HCT116 (cell line): ENCODE measurements around the gene TMEM181. TPM values are rescaled to one million over a fixed set of nuclear protein-coding genes. Genes with fewer than 3 reads are reported as not detected.

Experiments used
- ATAC-seq: fragments of 200-7000 bp; cut with Tn5 transposase; 2 replicates; pipeline ENCODE4 v1.9.1; 2020; ENCODE audit warnings: mild to moderate bottlenecking, moderate library complexity
- BruUV-seq: library from RNA; stranded (reverse); fragments of 400-500 nt; replicated peaks from 2 replicates; lab custom pipeline; 2021; lab: Mats Ljungman, UMichigan
- CTCF ChIA-PET: fragments of 300-600 bp; sonication (Branson Sonifier 250); formaldehyde crosslinking; loops from one replicate; lab custom pipeline; 2021; ENCODE audit warnings: antibody characterized with exemption; lab: Charles Lee
- POLR2A ChIA-PET: fragments of 300-600, 350-600 bp; sonication (Branson Sonifier 250); formaldehyde crosslinking; loops from one replicate; lab custom pipeline; 2021; ENCODE audit warnings: antibody characterized with exemption; lab: Charles Lee
- RAD21 ChIA-PET, 2 experiments: fragments of 300-600 bp; sonication (Branson Sonifier 250); formaldehyde crosslinking; loops; one replicate each; lab custom pipeline; 2023; ENCODE audit warnings: low total read pairs in 2 of 2; ENCODE audit not compliant: uncharacterized antibody in 2 of 2, unreplicated experiment in 2 of 2, low non-redundant PET in 1 of 2; lab: Charles Lee
- DNase-seq: peaks from one replicate; pipeline ENCODE4 v3.0.0-alpha.2; 2010; ENCODE audit warnings: low read depth, low spot score
- H2AFZ ChIP-seq: fragments of 200-600 bp; shearing (Covaris generic), sonication (generic); 2 replicates; pipeline ENCODE4 v1.6.1; 2017; ENCODE audit warnings: low read depth, mixed run types, mixed read lengths, antibody characterized with exemption, low read length; ENCODE audit not compliant: poor library complexity, severe bottlenecking
- H3K27ac ChIP-seq: 2 replicates; pipeline ENCODE4 v1.5.1; 2012; ENCODE audit warnings: low read depth, low read length
- H3K27me3 ChIP-seq: fragments of 200-600 bp; sonication (generic); 2 replicates; pipeline ENCODE4 v1.6.1; 2016; ENCODE audit warnings: mixed run types, low read length, mixed read lengths; ENCODE audit not compliant: insufficient read depth
- H3K36me3 ChIP-seq, 2 experiments: fragments of 200-500 bp in 1 of 2; fragments of 200-600 bp in 1 of 2; sonication (Bioruptor generic) in 1 of 2; sonication (generic) in 1 of 2; 2 replicates each; pipeline versions ENCODE4 v1.5.1 to v1.6.1; 2014 to 2016; ENCODE audit warnings: low read length in 2 of 2, inconsistent platforms in 1 of 2, mixed read lengths in 1 of 2, mixed run types in 1 of 2; ENCODE audit not compliant: insufficient read depth in 2 of 2, control insufficient read depth in 1 of 2
- H3K4me1 ChIP-seq, 2 experiments: fragments of 200-600 bp in 1 of 2; sonication (generic) in 1 of 2; 2 replicates each; pipeline versions ENCODE4 v1.5.1 to v1.6.1; 2012 to 2017; ENCODE audit warnings: low read length in 2 of 2, inconsistent platforms in 1 of 2, mild to moderate bottlenecking in 1 of 2, mixed read lengths in 1 of 2, mixed run types in 1 of 2, moderate library complexity in 1 of 2; ENCODE audit not compliant: insufficient read depth in 2 of 2, control insufficient read depth in 1 of 2
- H3K4me2 ChIP-seq: fragments of 200-600 bp; sonication (generic); 2 replicates; pipeline ENCODE4 v1.6.1; 2017; ENCODE audit warnings: mixed run types, low read length, mixed read lengths
- H3K4me3 ChIP-seq, 2 experiments: fragments of 200-600 bp in 1 of 2; sonication (generic) in 1 of 2; replicated peaks in 1 of 2; 2 replicates each; pipeline ENCODE4 v1.5.1; 2011 to 2016; ENCODE audit warnings: low read length in 2 of 2, control low read depth in 1 of 2, low read depth in 1 of 2, mild to moderate bottlenecking in 1 of 2, mixed read lengths in 1 of 2, mixed run types in 1 of 2
- H3K79me2 ChIP-seq: fragments of 200-600 bp; sonication (generic); 2 replicates; pipeline ENCODE4 v1.6.1; 2017; ENCODE audit warnings: mild to moderate bottlenecking, mixed run types, low read length, moderate library complexity, mixed read lengths; ENCODE audit not compliant: insufficient read depth
- H3K9ac ChIP-seq: fragments of 200-600 bp; sonication (generic); 2 replicates; pipeline ENCODE4 v1.6.1; 2016; ENCODE audit warnings: low read length, mixed read lengths
- H3K9me2 ChIP-seq: fragments of 200-600 bp; sonication (generic), shearing (Covaris generic); 2 replicates; pipeline ENCODE4 v1.6.1; 2017; ENCODE audit warnings: mixed run types, mild to moderate bottlenecking, moderate library complexity; ENCODE audit not compliant: insufficient read depth
- H3K9me3 ChIP-seq, 2 experiments: fragments of 200-500 bp in 1 of 2; fragments of 200-600 bp in 1 of 2; sonication (Bioruptor generic) in 1 of 2; sonication (generic) in 1 of 2; 2 replicates each; pipeline ENCODE4 v1.6.1; 2014 to 2017; ENCODE audit warnings: low read length in 2 of 2, mixed read lengths in 2 of 2, inconsistent platforms in 1 of 2, low read depth in 1 of 2, mild to moderate bottlenecking in 1 of 2, mixed run types in 1 of 2, moderate library complexity in 1 of 2; ENCODE audit not compliant: control insufficient read depth in 1 of 2, insufficient read depth in 1 of 2
- H4K20me1 ChIP-seq: fragments of 200-600 bp; sonication (generic), shearing (Covaris generic); 2 replicates; pipeline ENCODE4 v1.6.1; 2017; ENCODE audit warnings: mixed run types, mild to moderate bottlenecking, moderate library complexity; ENCODE audit not compliant: insufficient read depth
- CEBPB ChIP-seq: IDR thresholded peaks from 2 replicates; pipeline ENCODE4 v1.6.1; 2012; ENCODE audit warnings: low read depth
- POLR2A ChIP-seq: IDR thresholded peaks from 2 replicates; pipeline ENCODE4 v1.7.0; 2011; ENCODE audit warnings: borderline replicate concordance; ENCODE audit not compliant: insufficient read depth, insufficient read length; ENCODE audit errors: extremely low read depth
- REST ChIP-seq: IDR thresholded peaks from 2 replicates; pipeline ENCODE4 v1.6.1; 2012; ENCODE audit warnings: low read depth
- SIN3A ChIP-seq: IDR thresholded peaks from 2 replicates; pipeline ENCODE4 v1.6.1; 2012; ENCODE audit warnings: low read depth
- SP1 ChIP-seq: IDR thresholded peaks from 2 replicates; pipeline ENCODE4 v1.6.1; 2012; ENCODE audit warnings: low read depth
- ZBTB33 ChIP-seq: IDR thresholded peaks from 2 replicates; pipeline ENCODE4 v1.6.1; 2011; ENCODE audit warnings: mild to moderate bottlenecking, low read length, moderate library complexity; ENCODE audit not compliant: insufficient replicate concordance; ENCODE audit errors: extremely low read depth
- ZFX ChIP-seq: fragments of 450-650 bp; IDR thresholded peaks from 2 replicates; pipeline ENCODE4 v1.6.1; 2017
- intact Hi-C: fragments of 100-400 bp; cut with micrococcal nuclease; formaldehyde crosslinking; loops from 2 replicates; pipeline ENCODE4 v1.10.0; 2022
- total RNA-seq: library from RNA; stranded (reverse); gene quantifications from one replicate; pipeline ENCODE4 v1.2.1, GENCODE V29; 2021; ENCODE audit not compliant: unreplicated experiment

TMEM181 gene
- total RNA-seq, 1 experiment from 2014 or later, result 34.4 TPM

- ChIA-PET POLR2A (no interaction called here), CTCF (no interaction called here), RAD21 (no interaction called here)
- DNase-seq, result no peak
- Histone ChIP-seq H3K4me3 (no peak overlapping the region), H3K9ac (no peak overlapping the region), H3K27me3 (no peaks in the 10 kb centered on the region), H3K9me2 (no peaks in the 10 kb centered on the region), H3K4me1 (peaks cover 6 to 14% of the 10 kb centered on the region in 2 experiments; a peak in 3 of 4 replicates), H3K27ac (no peak overlapping the region), H3K79me2 (peaks cover 96% of the 10 kb centered on the region), H3K4me2 (no peak overlapping the region), H2AFZ (no peak overlapping the region), H4K20me1 (0 out of 2 replicates have a peak, but pooled peaks cover 4% of the 10 kb centered on the region), H3K9me3 (no peaks in the 10 kb centered on the region), H3K36me3 (no peaks in the 10 kb centered on the region)
- ATAC-seq, result no peak
- BruUV-seq, result no TSS peak
- TF ChIP-seq CEBPB (no peak), ZBTB33 (no peak), REST (no peak), SP1 (no peak), ZFX (no peak), SIN3A (no peak), POLR2A (no peak)
- intact Hi-C loops, result no loop called here
Observed at GRCh38 chr6:158565122-158565429, 5.2 kb downstream of the TMEM181 start.
